ENCODE results near the gene C16orf87. TPM values are rescaled to one million over a fixed set of nuclear protein-coding genes. Genes with fewer than 3 reads are reported as not detected.

The C16orf87 gene
- total RNA-seq, 2 experiments from 2014 or later: 12.5 to 14.7 TPM

- Mint-ChIP-seq H3K9me3 (peaks cover 7% of the 10 kb centered on the region), H3K27me3 (no peaks in the 10 kb centered on the region), H3K4me1 (ENCODE audit: low read depth) (peaks cover 46% of the 10 kb centered on the region), H3K36me3 (ENCODE audit: low read depth) (peaks cover 29% of the 10 kb centered on the region), H3K4me3 (no peak overlapping the region), H3K27ac (no peak overlapping the region)
- ChIA-PET CTCF (no interaction called here), POLR2A (interaction anchor here (1.3 to 1.8 kb wide), 2 partner anchors 7 to 69 kb away, joined by 3 to 6 read pairs; partner anchors contain the start of gene GPT2)
- no peak for TF ChIP-seq CTCF (IDR thresholded peaks at IDR 0.05)
- DNase-seq: no peak
- intact Hi-C loops (cut with micrococcal nuclease): no loop called here
- no peak for ATAC-seq
Measured at GRCh38 chr16:46814790-46815189, 16.2 kb downstream of the C16orf87 start.

GRCh38 chr16:46813611-46814010, 17.4 kb downstream of the C16orf87 start:
- Mint-ChIP-seq H3K27ac (no peak overlapping the region), H3K27me3 (no peaks in the 10 kb centered on the region), H3K4me1 (ENCODE audit: low read depth) (peaks cover 41% of the 10 kb centered on the region), H3K36me3 (ENCODE audit: low read depth) (peaks cover 29% of the 10 kb centered on the region), H3K9me3 (peaks cover 7% of the 10 kb centered on the region), H3K4me3 (no peak overlapping the region)
- no peak for TF ChIP-seq CTCF (IDR thresholded peaks at IDR 0.05)
- ATAC-seq: no peak
- ChIA-PET POLR2A (interaction anchor here (1.3 to 1.8 kb wide), 3 partner anchors 8 to 70 kb away, joined by 3 to 6 read pairs (median 6); partner anchors contain the start of gene GPT2), CTCF (interaction anchor here (0.8 to 1.7 kb wide), 5 partner anchors 8 to 140 kb away, joined by 3 to 7 read pairs (median 4); no protein-coding TSS in a partner anchor)
- intact Hi-C loops (cut with micrococcal nuclease): no loop called here
- DNase-seq: no peak

GRCh38 chr16:46812781-46813540, 18.0 kb downstream of the C16orf87 start:
- DNase-seq (no peak), ATAC-seq (peak; percentile 70)
- Mint-ChIP-seq H3K9me3 (peaks cover 7% of the 10 kb centered on the region), H3K4me1 (ENCODE audit: low read depth) (peaks cover 41% of the 10 kb centered on the region), H3K4me3 (no peak overlapping the region), H3K36me3 (ENCODE audit: low read depth) (peaks cover 31% of the 10 kb centered on the region), H3K27ac (peak overlapping the region; percentile 64), H3K27me3 (no peaks in the 10 kb centered on the region)
- ChIA-PET POLR2A (interaction anchor here (0.7 to 1.8 kb wide), 3 partner anchors 9 to 16 kb away, joined by 3 to 6 read pairs (median 6); no protein-coding TSS in a partner anchor), CTCF (interaction anchor here (1.0 to 1.7 kb wide), 4 partner anchors 9 to 139 kb away, joined by 3 to 7 read pairs (median 4); no protein-coding TSS in a partner anchor)
- TF ChIP-seq CTCF (IDR thresholded peaks at IDR 0.05): no peak
- intact Hi-C loops (cut with micrococcal nuclease): no loop called here

GRCh38 chr16:46811682-46812081, 19.3 kb downstream of the C16orf87 start:
- ChIA-PET CTCF (no interaction called here), POLR2A (interaction anchor here (0.7 kb wide), 1 partner anchor 11 kb away, joined by 3 read pairs; no protein-coding TSS in a partner anchor)
- peaks cover 32% of the 10 kb centered on the region for H3K36me3 Mint-ChIP-seq (ENCODE audit: low read depth)
- peaks cover 36% of the 10 kb centered on the region for H3K4me1 Mint-ChIP-seq (ENCODE audit: low read depth)
- intact Hi-C loops (cut with micrococcal nuclease): no loop called here
- ATAC-seq (no peak), DNase-seq (no peak)
- H3K4me3 Mint-ChIP-seq: no peak overlapping the region
- H3K9me3 Mint-ChIP-seq: peaks cover 7% of the 10 kb centered on the region
- no peaks in the 10 kb centered on the region for H3K27me3 Mint-ChIP-seq
- no peak overlapping the region for H3K27ac Mint-ChIP-seq
- no peak for TF ChIP-seq CTCF (IDR thresholded peaks at IDR 0.05)

- H3K27ac Mint-ChIP-seq: no peak overlapping the region
- ChIA-PET CTCF (interaction anchor here (0.7 to 1.0 kb wide), 3 partner anchors 15 to 19 kb away, joined by 3 to 4 read pairs (median 3); no protein-coding TSS in a partner anchor), POLR2A (interaction anchor here (0.7 kb wide), 1 partner anchor 85 kb away, joined by 3 read pairs; no protein-coding TSS in a partner anchor)
- peaks cover 21% of the 10 kb centered on the region for H3K4me1 Mint-ChIP-seq (ENCODE audit: low read depth)
- no peak for DNase-seq
- ATAC-seq: no peak
- TF ChIP-seq CTCF (IDR thresholded peaks at IDR 0.05): no peak
- H3K4me3 Mint-ChIP-seq: no peak overlapping the region
- H3K9me3 Mint-ChIP-seq: peaks cover 4% of the 10 kb centered on the region
- peaks cover 18% of the 10 kb centered on the region for H3K36me3 Mint-ChIP-seq (ENCODE audit: low read depth)
- H3K27me3 Mint-ChIP-seq: no peaks in the 10 kb centered on the region
- intact Hi-C loops (cut with micrococcal nuclease): no loop called here
Measured at GRCh38 chr16:46808997-46809396, 22.0 kb downstream of the C16orf87 start.

All from activated CD8-positive, alpha-beta T cell treated with anti-CD3 and anti-CD28 coated beads for 36 hours (primary cell).